Measurements from ENCODE around the gene ELN. TPM values are rescaled to one million over a fixed set of nuclear protein-coding genes. Genes with fewer than 3 reads are reported as not detected.
A peak's percentile ranks its signal among the peaks of the same experiment; 100 is the strongest.

Gene ELN
- total RNA-seq, 1 donor from 2014 or later, result 0.47 TPM

- peak overlapping the region; percentile 63 for H3K4me3 ChIP-seq
- H3K27me3 ChIP-seq, result no peaks in the 10 kb centered on the region
Measured at GRCh38 chr7:74084722-74085578, 57.0 kb downstream of the ELN start.

GRCh38 chr7:74087791-74088453, 59.9 kb downstream of the ELN start:
- no peak overlapping the region for H2AFZ ChIP-seq (replicated peaks)
- no peak for DNase-seq (ENCODE audit: low spot score)
- no peak overlapping the region for H3K4me3 ChIP-seq
- H3K9ac ChIP-seq, result no peak overlapping the region
- peaks cover 21% of the 10 kb centered on the region for H3K36me3 Mint-ChIP-seq
- H3K27ac Mint-ChIP-seq, result no peak overlapping the region
- no peak overlapping the region for H3K27ac ChIP-seq
- no peaks in the 10 kb centered on the region for H3K27me3 ChIP-seq
- no peaks in the 10 kb centered on the region for H3K9me3 ChIP-seq (ENCODE audit: low read depth)
- TF ChIP-seq EZH2 (IDR thresholded peaks at IDR 0.05) (no peak), EZH2phosphoT487 (IDR thresholded peaks at IDR 0.05) (no peak), CTCF (IDR thresholded peaks at IDR 0.05) (no peak)
- no peaks in the 10 kb centered on the region for H3K27me3 Mint-ChIP-seq (ENCODE audit: insufficient read depth, low read depth)
- peaks cover 20% of the 10 kb centered on the region for H3K4me1 Mint-ChIP-seq
- no peak overlapping the region for H3K4me3 Mint-ChIP-seq
- H3K79me2 ChIP-seq (ENCODE audit: low read depth), result peaks cover 16% of the 10 kb centered on the region
- H4K20me1 ChIP-seq (ENCODE audit: low read depth), result peaks cover 36% of the 10 kb centered on the region
- H3K36me3 ChIP-seq, result no peaks in the 10 kb centered on the region
- H3K4me2 ChIP-seq, result no peak overlapping the region
- no peaks in the 10 kb centered on the region for H3K9me3 Mint-ChIP-seq
- H3F3A ChIP-seq (ENCODE audit: low read depth), result peaks cover 7% of the 10 kb centered on the region
- H3K4me1 ChIP-seq, result peaks cover 21% of the 10 kb centered on the region

More at GRCh38 chr7:74084722-74085578, 57.0 kb downstream of the ELN start:
- Mint-ChIP-seq H3K4me1 (peaks cover 16% of the 10 kb centered on the region), H3K27ac (peak overlapping the region; percentile 61), H3K9me3 (no peaks in the 10 kb centered on the region), H3K4me3 (peak overlapping the region; percentile 86), H3K36me3 (peaks cover 21% of the 10 kb centered on the region), H3K27me3 (ENCODE audit: insufficient read depth, low read depth) (no peaks in the 10 kb centered on the region)
- Histone ChIP-seq H3F3A (ENCODE audit: low read depth) (peaks cover 7% of the 10 kb centered on the region), H3K9me3 (ENCODE audit: low read depth) (no peaks in the 10 kb centered on the region), H3K4me1 (peaks cover 12% of the 10 kb centered on the region), H3K4me2 (peak overlapping the region; percentile 93), H4K20me1 (ENCODE audit: low read depth) (peaks cover 19% of the 10 kb centered on the region), H3K9ac (no peak overlapping the region), H2AFZ (replicated peaks) (no peak overlapping the region), H3K36me3 (no peaks in the 10 kb centered on the region), H3K79me2 (ENCODE audit: low read depth) (peaks cover 13% of the 10 kb centered on the region), H3K27ac (no peak overlapping the region)
- TF ChIP-seq EZH2phosphoT487 (IDR thresholded peaks at IDR 0.05) (no peak), CTCF (IDR thresholded peaks at IDR 0.05) (no peak), EZH2 (IDR thresholded peaks at IDR 0.05) (no peak)
- no peak for DNase-seq (ENCODE audit: low spot score)

- H3K9me3 Mint-ChIP-seq, result peaks cover 3% of the 10 kb centered on the region
- Histone ChIP-seq H3K27me3 (no peaks in the 10 kb centered on the region), H3K4me3 (no peak overlapping the region), H3K36me3 (no peaks in the 10 kb centered on the region), H3K27ac (no peak overlapping the region), H3K4me2 (peak overlapping the region; percentile 2), H3K9me3 (ENCODE audit: low read depth) (no peaks in the 10 kb centered on the region), H4K20me1 (ENCODE audit: low read depth) (peaks cover 49% of the 10 kb centered on the region), H3K79me2 (ENCODE audit: low read depth) (peaks cover 10% of the 10 kb centered on the region), H2AFZ (replicated peaks) (no peak overlapping the region), H3K9ac (no peak overlapping the region), H3K4me1 (peaks cover 30% of the 10 kb centered on the region), H3F3A (ENCODE audit: low read depth) (peaks cover 10% of the 10 kb centered on the region)
- peaks cover 27% of the 10 kb centered on the region for H3K4me1 Mint-ChIP-seq
- no peak overlapping the region for H3K4me3 Mint-ChIP-seq
- H3K36me3 Mint-ChIP-seq, result peaks cover 24% of the 10 kb centered on the region
- peak; percentile 55 for DNase-seq (ENCODE audit: low spot score)
- no peak overlapping the region for H3K27ac Mint-ChIP-seq
- TF ChIP-seq EZH2phosphoT487 (IDR thresholded peaks at IDR 0.05) (no peak), EZH2 (IDR thresholded peaks at IDR 0.05) (no peak), CTCF (IDR thresholded peaks at IDR 0.05) (no peak)
- H3K27me3 Mint-ChIP-seq (ENCODE audit: insufficient read depth, low read depth), result no peaks in the 10 kb centered on the region
Measured at GRCh38 chr7:74092321-74092963, 64.5 kb downstream of the ELN start.
